ENCODE results near the gene MYO18B.

Gene MYO18B

GRCh38 chr22:25938151-25938550, 196.2 kb downstream of the MYO18B start:
- no peak overlapping the region for H3K4me3 ChIP-seq (ENCODE audit: low read depth, low read length)
- TF ChIP-seq CTCF (IDR thresholded peaks at IDR 0.05; ENCODE audit: low read depth, low read length): no peak

GRCh38 chr22:25939384-25939783, 197.4 kb downstream of the MYO18B start:
- no peak overlapping the region for H3K4me3 ChIP-seq (ENCODE audit: low read depth, low read length)
- no peak for TF ChIP-seq CTCF (IDR thresholded peaks at IDR 0.05; ENCODE audit: low read depth, low read length)

DNA sequence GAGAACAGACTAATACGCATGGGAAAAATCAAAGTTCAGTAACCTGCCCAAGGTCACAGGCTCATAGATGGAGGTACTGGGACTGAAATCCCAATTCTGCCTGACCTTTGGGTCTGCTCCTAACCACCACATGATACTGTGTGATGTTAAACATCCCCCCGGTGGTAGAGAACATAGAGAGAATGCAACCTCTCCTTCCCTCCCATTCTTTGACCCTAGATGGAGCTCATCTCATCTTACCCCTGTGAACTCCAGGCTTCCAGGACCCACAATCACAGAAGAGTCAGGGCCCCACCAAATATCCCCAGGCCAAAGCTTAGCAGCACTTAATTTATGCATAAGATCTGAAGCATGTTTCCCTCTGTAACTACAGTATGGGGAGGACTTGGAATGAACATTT, 198.5 kb downstream of the MYO18B start:
- H3K4me3 ChIP-seq (ENCODE audit: low read depth, low read length): no peak overlapping the region
- no peak for TF ChIP-seq CTCF (IDR thresholded peaks at IDR 0.05; ENCODE audit: low read depth, low read length)

GRCh38 chr22:25941365-25941960, 199.5 kb downstream of the MYO18B start:
- no peak for TF ChIP-seq CTCF (IDR thresholded peaks at IDR 0.05; ENCODE audit: low read depth, low read length)
- no peak overlapping the region for H3K4me3 ChIP-seq (ENCODE audit: low read depth, low read length)

GRCh38 chr22:25942115-25942855, 200.3 kb downstream of the MYO18B start:
- no peak for TF ChIP-seq CTCF (IDR thresholded peaks at IDR 0.05; ENCODE audit: low read depth, low read length)
- no peak overlapping the region for H3K4me3 ChIP-seq (ENCODE audit: low read depth, low read length)

DNA sequence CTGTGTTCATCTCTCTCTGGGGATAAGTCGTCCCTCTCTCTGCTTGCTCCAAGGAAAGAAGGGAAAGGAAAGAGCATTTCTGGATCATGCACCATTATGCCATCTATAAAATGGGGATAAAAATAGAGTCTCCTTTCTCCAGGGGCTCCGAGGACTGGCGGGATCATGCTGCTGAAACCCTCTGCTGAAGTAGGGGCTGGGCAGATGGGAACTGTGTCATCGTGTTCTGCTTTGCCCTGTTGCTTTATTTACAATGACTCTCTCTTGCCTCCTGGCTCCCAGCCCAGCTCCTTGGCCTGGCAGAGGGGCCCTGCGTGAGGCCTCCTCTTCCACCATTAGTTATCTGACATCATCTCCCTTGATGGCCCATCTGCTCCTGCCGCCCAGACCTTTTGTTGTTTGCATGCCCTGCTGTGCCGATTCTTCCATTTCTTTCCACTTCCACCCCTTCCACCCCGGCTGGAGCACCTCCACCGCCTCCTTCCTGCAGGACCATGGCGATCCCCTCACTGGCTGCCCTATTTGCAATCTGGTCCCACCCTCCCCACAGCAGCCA, 200.9 kb downstream of the MYO18B start:
- H3K4me3 ChIP-seq (ENCODE audit: low read depth, low read length): no peak overlapping the region
- TF ChIP-seq CTCF (IDR thresholded peaks at IDR 0.05; ENCODE audit: low read depth, low read length): no peak

- H3K4me3 ChIP-seq (ENCODE audit: low read depth, low read length): no peak overlapping the region
- TF ChIP-seq CTCF (IDR thresholded peaks at IDR 0.05; ENCODE audit: low read depth, low read length): no peak
These were observed 208.1 kb downstream of the MYO18B start for GRCh38 chr22:25950111-25950510.

All from WI38 (cell line).